ACHN (cell line): ENCODE data around the gene ABCG1.

ENCODE experiments used
- DNase-seq: peaks from one replicate; pipeline ENCODE4 v3.0.0-alpha.2; 2015
- in situ Hi-C: cut with HindIII; loops from 2 replicates; pipeline ENCODE4 v1.10.0; 2017; ENCODE audit warnings: low sequenced_read_pairs, low pct_ligation_motif_present, low pct_unique_long_range_greater_than_20kb

Gene ABCG1

DNA sequence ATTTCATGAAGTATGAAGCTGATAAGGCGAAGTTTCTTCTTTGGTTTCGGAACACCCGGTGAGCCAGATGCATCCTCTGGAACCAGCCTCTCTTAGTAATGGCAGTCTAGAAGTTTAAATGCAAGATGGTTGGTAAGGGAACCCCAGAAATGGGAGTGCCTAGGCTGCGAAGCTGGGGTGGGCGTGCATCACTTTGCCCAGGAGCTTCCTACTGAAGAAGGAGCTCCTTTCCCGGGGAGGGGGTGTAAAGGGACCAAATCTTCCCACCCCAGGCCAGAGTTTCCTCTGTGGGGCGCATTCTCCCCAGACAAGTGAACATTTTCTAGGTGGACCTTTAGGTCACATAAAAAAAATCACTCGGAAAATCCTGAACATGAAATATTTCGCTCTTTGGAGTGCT is 127.5 kb downstream of the ABCG1 start:
- no peak for DNase-seq
- in situ Hi-C loops: no loop called here
